ENCODE measurements around the gene GOLGA1. TPM values are rescaled to one million over a fixed set of nuclear protein-coding genes. Genes with fewer than 3 reads are reported as not detected.

The GOLGA1 gene
- total RNA-seq (2022) = 18.7 and 18.9 TPM in 2 replicates
- percentile 66 among the genes with signal in this experiment for Bru-seq, nascent RNA
- percentile 68 among the genes with signal in this experiment for BruChase-seq, experiment 1, labeled RNA remaining after a 2-hour chase
- BruChase-seq, experiment 2, labeled RNA remaining after a 6-hour chase = percentile 70 among the genes with signal in this experiment
- long read RNA-seq, full-length matches to known transcripts = 1 of 25 reads
- long read RNA-seq, partial matches to known transcripts = 5 of 25 reads
- long read RNA-seq, other reads (novel, unspliced or antisense) = 19 of 25 reads

GRCh38 chr9:124940894-124941678 is at the start of gene GOLGA1:
GOLGA1 (minus strand) TSS chr9:124941083; CDS start chr9:124938711, 2,372 bp downstream.
- H3K36me3 Mint-ChIP-seq (ENCODE audit: insufficient read depth, unreplicated experiment) = peaks cover 22% of the 10 kb centered on the region
- DNase-seq = peak; percentile 97 to 98
- peak within 1 kb of the TSS; percentile 95 for H3K4me3 Mint-ChIP-seq (ENCODE audit: unreplicated experiment)
- POLR2A ChIA-PET = interaction anchor here (1.0 kb wide), 1 partner anchor 300 kb away, joined by 3 read pairs; the partner anchor contains the start of gene HSPA5
- H3K9me3 Mint-ChIP-seq (ENCODE audit: unreplicated experiment) = no peaks in the 10 kb centered on the region
- intact Hi-C loops (cut with micrococcal nuclease; ENCODE audit: unreplicated experiment) = loop anchor here (1.0 to 5.0 kb wide), 3 partner anchors 72 to 202 kb away; partner anchors contain the start of genes NR6A1 and SCAI
- H3K27ac Mint-ChIP-seq (ENCODE audit: unreplicated experiment) = peak within 1 kb of the TSS; percentile 95
- H3K36me3 ChIP-seq (ENCODE audit: control insufficient read depth, insufficient read depth, low read length) = no peaks in the 10 kb centered on the region
- CTCF ChIA-PET = interaction anchor here (0.5 to 0.6 kb wide), 2 partner anchors 68 to 427 kb away, joined by 3 to 5 read pairs; no protein-coding TSS in a partner anchor
- H3K27me3 Mint-ChIP-seq (ENCODE audit: insufficient read depth, unreplicated experiment) = no peaks in the 10 kb centered on the region
- TF ChIP-seq, protein P1, sequence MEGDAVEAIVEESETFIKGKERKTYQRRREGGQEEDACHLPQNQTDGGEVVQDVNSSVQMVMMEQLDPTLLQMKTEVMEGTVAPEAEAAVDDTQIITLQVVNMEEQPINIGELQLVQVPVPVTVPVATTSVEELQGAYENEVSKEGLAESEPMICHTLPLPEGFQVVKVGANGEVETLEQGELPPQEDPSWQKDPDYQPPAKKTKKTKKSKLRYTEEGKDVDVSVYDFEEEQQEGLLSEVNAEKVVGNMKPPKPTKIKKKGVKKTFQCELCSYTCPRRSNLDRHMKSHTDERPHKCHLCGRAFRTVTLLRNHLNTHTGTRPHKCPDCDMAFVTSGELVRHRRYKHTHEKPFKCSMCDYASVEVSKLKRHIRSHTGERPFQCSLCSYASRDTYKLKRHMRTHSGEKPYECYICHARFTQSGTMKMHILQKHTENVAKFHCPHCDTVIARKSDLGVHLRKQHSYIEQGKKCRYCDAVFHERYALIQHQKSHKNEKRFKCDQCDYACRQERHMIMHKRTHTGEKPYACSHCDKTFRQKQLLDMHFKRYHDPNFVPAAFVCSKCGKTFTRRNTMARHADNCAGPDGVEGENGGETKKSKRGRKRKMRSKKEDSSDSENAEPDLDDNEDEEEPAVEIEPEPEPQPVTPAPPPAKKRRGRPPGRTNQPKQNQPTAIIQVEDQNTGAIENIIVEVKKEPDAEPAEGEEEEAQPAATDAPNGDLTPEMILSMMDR (IDR thresholded peaks at IDR 0.05; ENCODE audit: insufficient read depth in 1 of 2, low read depth in 1 of 2, low read length in 1 of 2, severe bottlenecking in 1 of 2, unreplicated experiment in 1 of 2) = no peak
- H3K4me1 Mint-ChIP-seq (ENCODE audit: low read depth, unreplicated experiment) = no peaks in the 10 kb centered on the region
- H3K4me1 ChIP-seq = peaks cover 5% of the 10 kb centered on the region; the same call in 1 of the 2 replicates
- H3K9me3 ChIP-seq = no peaks in the 10 kb centered on the region
- TSS peak; percentile 79 for BruUV-seq (replicated peaks)
- peak within 1 kb of the TSS; percentile 74 for H3K4me3 ChIP-seq (ENCODE audit: low read depth, low read length)
- no peaks in the 10 kb centered on the region for H3K27me3 ChIP-seq (replicated peaks; ENCODE audit: control insufficient read depth, insufficient read depth, low read length)

DNA sequence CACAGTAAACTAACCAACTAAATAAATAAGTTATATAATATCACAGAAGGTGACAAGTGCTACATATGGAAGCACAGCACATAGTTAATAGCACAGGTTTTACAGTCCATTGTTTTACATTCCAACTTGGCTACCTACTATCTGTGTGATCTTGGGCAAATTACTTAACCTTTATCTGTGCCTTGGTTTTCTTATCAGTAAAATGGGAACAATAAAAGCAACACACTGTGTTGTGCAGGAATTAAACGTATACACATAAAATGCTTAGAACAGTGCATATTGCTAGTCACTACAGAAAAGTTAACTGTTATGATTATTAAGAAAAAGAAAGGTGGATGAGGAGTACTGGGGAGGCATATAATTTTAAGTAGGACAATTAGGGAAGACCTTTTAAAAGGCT is 42.8 kb upstream of the GOLGA1 start:
- no peak for DNase-seq
- H3K36me3 ChIP-seq (ENCODE audit: control insufficient read depth, insufficient read depth, low read length) = no peaks in the 10 kb centered on the region
- POLR2A ChIA-PET = no interaction called here
- H3K4me1 Mint-ChIP-seq (ENCODE audit: low read depth, unreplicated experiment) = peaks cover 6% of the 10 kb centered on the region
- H3K27me3 Mint-ChIP-seq (ENCODE audit: insufficient read depth, unreplicated experiment) = no peaks in the 10 kb centered on the region
- H3K36me3 Mint-ChIP-seq (ENCODE audit: insufficient read depth, unreplicated experiment) = no peaks in the 10 kb centered on the region
- H3K9me3 Mint-ChIP-seq (ENCODE audit: unreplicated experiment) = no peaks in the 10 kb centered on the region
- CTCF ChIA-PET = no interaction called here
- H3K27ac Mint-ChIP-seq (ENCODE audit: unreplicated experiment) = no peak overlapping the region
- no peaks in the 10 kb centered on the region for H3K27me3 ChIP-seq (replicated peaks; ENCODE audit: control insufficient read depth, insufficient read depth, low read length)
- no TSS peak for BruUV-seq (replicated peaks)
- TF ChIP-seq, protein P1 (IDR thresholded peaks at IDR 0.05; ENCODE audit: insufficient read depth in 1 of 2, low read depth in 1 of 2, low read length in 1 of 2, severe bottlenecking in 1 of 2, unreplicated experiment in 1 of 2) = no peak
- intact Hi-C loops (cut with micrococcal nuclease; ENCODE audit: unreplicated experiment) = no loop called here
- H3K4me3 Mint-ChIP-seq (ENCODE audit: unreplicated experiment) = no peak overlapping the region
- H3K4me1 ChIP-seq = no peaks in the 10 kb centered on the region
- no peak overlapping the region for H3K4me3 ChIP-seq (ENCODE audit: low read depth, low read length)
- H3K9me3 ChIP-seq = no peaks in the 10 kb centered on the region

- Histone ChIP-seq H3K4me1 (peaks cover under 1% of the 10 kb centered on the region; the same call in 1 of the 2 replicates), H3K27me3 (replicated peaks; ENCODE audit: control insufficient read depth, insufficient read depth, low read length) (no peaks in the 10 kb centered on the region), H3K4me3 (ENCODE audit: low read depth, low read length) (no peak overlapping the region), H3K36me3 (ENCODE audit: control insufficient read depth, insufficient read depth, low read length) (no peaks in the 10 kb centered on the region), H3K9me3 (no peaks in the 10 kb centered on the region)
- Mint-ChIP-seq H3K36me3 (ENCODE audit: insufficient read depth, unreplicated experiment) (no peaks in the 10 kb centered on the region), H3K4me1 (ENCODE audit: low read depth, unreplicated experiment) (peaks cover 6% of the 10 kb centered on the region), H3K27ac (ENCODE audit: unreplicated experiment) (no peak overlapping the region), H3K9me3 (ENCODE audit: unreplicated experiment) (no peaks in the 10 kb centered on the region), H3K27me3 (ENCODE audit: insufficient read depth, unreplicated experiment) (no peaks in the 10 kb centered on the region), H3K4me3 (ENCODE audit: unreplicated experiment) (no peak overlapping the region)
- TF ChIP-seq, protein P1 (IDR thresholded peaks at IDR 0.05; ENCODE audit: insufficient read depth in 1 of 2, low read depth in 1 of 2, low read length in 1 of 2, severe bottlenecking in 1 of 2, unreplicated experiment in 1 of 2) = no peak
- DNase-seq = no peak
- intact Hi-C loops (cut with micrococcal nuclease; ENCODE audit: unreplicated experiment) = no loop called here
- CTCF ChIA-PET = no interaction called here
- no TSS peak for BruUV-seq (replicated peaks)
- POLR2A ChIA-PET = no interaction called here
These were observed 39.5 kb upstream of the GOLGA1 start for GRCh38 chr9:124980431-124980830.

All from Caco-2 (cell line).